Jurkat, Clone E6-1 (cell line): ENCODE results near the gene SCLY.
"Not testable (repeated sequence)": the region's sequence is repeated elsewhere in the genome, so short reads cannot be mapped to it uniquely, and the experiment has no call there.

Source experiments
- DNase-seq: peaks from one replicate; pipeline ENCODE4 v3.0.0-alpha.2; 2011; ENCODE audit warnings: low read depth, low spot score
- H3K4me3 ChIP-seq: 2 replicates; pipeline ENCODE4 v1.5.1; 2011; ENCODE audit warnings: mild to moderate bottlenecking, low read length, control low read depth, moderate library complexity

Gene SCLY

GRCh38 chr2:238065071-238065846, 4.5 kb downstream of the SCLY start:
- no peak overlapping the region for H3K4me3 ChIP-seq
- no peak for DNase-seq

- no peak for DNase-seq
- H3K4me3 ChIP-seq, result no peak overlapping the region
Measured at GRCh38 chr2:238066218-238066617, 5.4 kb downstream of the SCLY start.

- not testable (repeated sequence) for DNase-seq, H3K4me3 ChIP-seq
Measured at GRCh38 chr2:238066718-238067117, 5.9 kb downstream of the SCLY start.

- DNase-seq, result peak; percentile 74
- peak overlapping the region; percentile 13; the same call in 1 of the 2 replicates for H3K4me3 ChIP-seq
Measured at GRCh38 chr2:238067939-238068338, 7.1 kb downstream of the SCLY start.

GRCh38 chr2:238069021-238069709, 8.4 kb downstream of the SCLY start:
- no peak overlapping the region; the same call in 1 of the 2 replicates for H3K4me3 ChIP-seq
- DNase-seq, result peak; percentile 64

GRCh38 chr2:238069877-238070276, 9.1 kb downstream of the SCLY start:
- no peak for DNase-seq

GRCh38 chr2:238075397-238075796, 14.6 kb downstream of the SCLY start:
- no peak for DNase-seq

More at GRCh38 chr2:238069877-238070276, 9.1 kb downstream of the SCLY start:
- no peak overlapping the region for H3K4me3 ChIP-seq

GRCh38 chr2:238077292-238077691, 16.5 kb downstream of the SCLY start:
- no peak overlapping the region for H3K4me3 ChIP-seq
- no peak for DNase-seq

More at GRCh38 chr2:238075397-238075796, 14.6 kb downstream of the SCLY start:
- H3K4me3 ChIP-seq, result no peak overlapping the region

- H3K4me3 ChIP-seq, result no peak overlapping the region
- no peak for DNase-seq
Measured at GRCh38 chr2:238079874-238080327, 19.1 kb downstream of the SCLY start.

- no peak for DNase-seq
- no peak overlapping the region for H3K4me3 ChIP-seq
Measured at GRCh38 chr2:238080518-238080917, 19.7 kb downstream of the SCLY start.

- DNase-seq, result no peak
- no peak overlapping the region for H3K4me3 ChIP-seq
Measured at GRCh38 chr2:238081150-238081549, 20.3 kb downstream of the SCLY start.

GRCh38 chr2:238081561-238081960, 20.8 kb downstream of the SCLY start:
- DNase-seq, result no peak
- H3K4me3 ChIP-seq, result no peak overlapping the region

GRCh38 chr2:238082151-238082550, 21.4 kb downstream of the SCLY start:
- no peak for DNase-seq
- no peak overlapping the region for H3K4me3 ChIP-seq

- no peak for DNase-seq
Measured at GRCh38 chr2:238082827-238083226, 22.0 kb downstream of the SCLY start.

GRCh38 chr2:238083919-238084318, 23.1 kb downstream of the SCLY start:
- H3K4me3 ChIP-seq, result no peak overlapping the region
- no peak for DNase-seq

More at GRCh38 chr2:238082827-238083226, 22.0 kb downstream of the SCLY start:
- H3K4me3 ChIP-seq, result no peak overlapping the region

GRCh38 chr2:238084761-238085160, 24.0 kb downstream of the SCLY start:
- no peak overlapping the region for H3K4me3 ChIP-seq
- DNase-seq, result no peak

GRCh38 chr2:238085899-238086298, 25.1 kb downstream of the SCLY start:
- DNase-seq, result no peak
- no peak overlapping the region for H3K4me3 ChIP-seq

- DNase-seq, result no peak
- H3K4me3 ChIP-seq, result no peak overlapping the region
Measured at GRCh38 chr2:238087211-238087610, 26.4 kb downstream of the SCLY start.

- DNase-seq, result no peak
Measured at GRCh38 chr2:238090887-238091286, 30.1 kb downstream of the SCLY start.

GRCh38 chr2:238091436-238092060, 30.7 kb downstream of the SCLY start:
- DNase-seq, result no peak
- H3K4me3 ChIP-seq, result no peak overlapping the region

More at GRCh38 chr2:238090887-238091286, 30.1 kb downstream of the SCLY start:
- no peak overlapping the region for H3K4me3 ChIP-seq
